Measurements from ENCODE around the gene PIKFYVE.
"Not testable (repeated sequence)": the region's sequence is repeated elsewhere in the genome, so short reads cannot be mapped to it uniquely, and the experiment has no call there.

Gene PIKFYVE, protein sequence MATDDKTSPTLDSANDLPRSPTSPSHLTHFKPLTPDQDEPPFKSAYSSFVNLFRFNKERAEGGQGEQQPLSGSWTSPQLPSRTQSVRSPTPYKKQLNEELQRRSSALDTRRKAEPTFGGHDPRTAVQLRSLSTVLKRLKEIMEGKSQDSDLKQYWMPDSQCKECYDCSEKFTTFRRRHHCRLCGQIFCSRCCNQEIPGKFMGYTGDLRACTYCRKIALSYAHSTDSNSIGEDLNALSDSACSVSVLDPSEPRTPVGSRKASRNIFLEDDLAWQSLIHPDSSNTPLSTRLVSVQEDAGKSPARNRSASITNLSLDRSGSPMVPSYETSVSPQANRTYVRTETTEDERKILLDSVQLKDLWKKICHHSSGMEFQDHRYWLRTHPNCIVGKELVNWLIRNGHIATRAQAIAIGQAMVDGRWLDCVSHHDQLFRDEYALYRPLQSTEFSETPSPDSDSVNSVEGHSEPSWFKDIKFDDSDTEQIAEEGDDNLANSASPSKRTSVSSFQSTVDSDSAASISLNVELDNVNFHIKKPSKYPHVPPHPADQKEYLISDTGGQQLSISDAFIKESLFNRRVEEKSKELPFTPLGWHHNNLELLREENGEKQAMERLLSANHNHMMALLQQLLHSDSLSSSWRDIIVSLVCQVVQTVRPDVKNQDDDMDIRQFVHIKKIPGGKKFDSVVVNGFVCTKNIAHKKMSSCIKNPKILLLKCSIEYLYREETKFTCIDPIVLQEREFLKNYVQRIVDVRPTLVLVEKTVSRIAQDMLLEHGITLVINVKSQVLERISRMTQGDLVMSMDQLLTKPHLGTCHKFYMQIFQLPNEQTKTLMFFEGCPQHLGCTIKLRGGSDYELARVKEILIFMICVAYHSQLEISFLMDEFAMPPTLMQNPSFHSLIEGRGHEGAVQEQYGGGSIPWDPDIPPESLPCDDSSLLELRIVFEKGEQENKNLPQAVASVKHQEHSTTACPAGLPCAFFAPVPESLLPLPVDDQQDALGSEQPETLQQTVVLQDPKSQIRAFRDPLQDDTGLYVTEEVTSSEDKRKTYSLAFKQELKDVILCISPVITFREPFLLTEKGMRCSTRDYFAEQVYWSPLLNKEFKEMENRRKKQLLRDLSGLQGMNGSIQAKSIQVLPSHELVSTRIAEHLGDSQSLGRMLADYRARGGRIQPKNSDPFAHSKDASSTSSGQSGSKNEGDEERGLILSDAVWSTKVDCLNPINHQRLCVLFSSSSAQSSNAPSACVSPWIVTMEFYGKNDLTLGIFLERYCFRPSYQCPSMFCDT (N-terminal part only)

DNA sequence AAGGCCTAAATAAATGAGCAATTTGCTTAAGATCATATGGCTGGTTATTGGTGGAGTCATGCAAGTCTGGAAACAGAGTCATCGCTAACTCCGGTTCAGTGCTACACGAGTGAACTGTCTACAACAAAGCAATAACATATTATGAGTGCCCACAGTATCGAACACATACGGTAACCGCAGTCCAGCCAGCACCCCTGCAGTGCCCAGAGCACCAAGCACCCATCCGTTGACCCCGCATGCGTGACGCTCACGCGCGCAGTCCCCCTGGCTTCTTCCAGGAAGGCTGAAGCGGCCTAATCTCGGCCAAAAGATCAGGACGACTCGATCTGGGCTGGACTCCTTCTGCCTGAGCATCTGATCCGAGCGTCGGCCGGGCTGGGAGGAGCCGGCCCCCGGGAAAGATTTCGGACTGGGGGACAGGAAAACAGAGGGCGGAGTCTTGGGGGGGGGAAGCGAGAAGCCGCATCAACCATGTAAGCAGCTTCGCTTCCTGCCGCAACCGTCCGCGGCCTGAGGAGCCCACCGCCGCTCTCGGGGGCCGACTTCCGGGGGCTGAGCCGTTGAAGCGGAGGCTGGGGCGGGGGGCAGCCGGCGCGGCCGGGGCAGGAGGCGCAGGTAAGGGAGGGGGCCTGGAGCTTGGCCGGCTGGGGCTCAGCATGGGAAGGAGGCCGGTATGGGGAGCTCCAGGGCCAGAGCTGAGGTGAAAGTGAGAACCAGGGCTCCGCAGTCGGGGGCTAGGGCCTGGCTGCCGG is at the start of gene PIKFYVE:
Gene PIKFYVE, plus strand, starts transcription at position 455 of the 752 bp plus-strand sequence. CDS start 5,265 bp downstream, outside the sequence.
- peak within 1 kb of the TSS; percentile 67 for H3K4me3 ChIP-seq (ENCODE audit: insufficient read depth, low read length, poor library complexity, severe bottlenecking)
- no peaks in the 10 kb centered on the region for H3K9me2 ChIP-seq (replicated peaks; ENCODE audit: insufficient read depth, low read length)
- TF ChIP-seq, protein P1, sequence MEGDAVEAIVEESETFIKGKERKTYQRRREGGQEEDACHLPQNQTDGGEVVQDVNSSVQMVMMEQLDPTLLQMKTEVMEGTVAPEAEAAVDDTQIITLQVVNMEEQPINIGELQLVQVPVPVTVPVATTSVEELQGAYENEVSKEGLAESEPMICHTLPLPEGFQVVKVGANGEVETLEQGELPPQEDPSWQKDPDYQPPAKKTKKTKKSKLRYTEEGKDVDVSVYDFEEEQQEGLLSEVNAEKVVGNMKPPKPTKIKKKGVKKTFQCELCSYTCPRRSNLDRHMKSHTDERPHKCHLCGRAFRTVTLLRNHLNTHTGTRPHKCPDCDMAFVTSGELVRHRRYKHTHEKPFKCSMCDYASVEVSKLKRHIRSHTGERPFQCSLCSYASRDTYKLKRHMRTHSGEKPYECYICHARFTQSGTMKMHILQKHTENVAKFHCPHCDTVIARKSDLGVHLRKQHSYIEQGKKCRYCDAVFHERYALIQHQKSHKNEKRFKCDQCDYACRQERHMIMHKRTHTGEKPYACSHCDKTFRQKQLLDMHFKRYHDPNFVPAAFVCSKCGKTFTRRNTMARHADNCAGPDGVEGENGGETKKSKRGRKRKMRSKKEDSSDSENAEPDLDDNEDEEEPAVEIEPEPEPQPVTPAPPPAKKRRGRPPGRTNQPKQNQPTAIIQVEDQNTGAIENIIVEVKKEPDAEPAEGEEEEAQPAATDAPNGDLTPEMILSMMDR (IDR thresholded peaks at IDR 0.05; ENCODE audit: insufficient read depth, low read length, poor library complexity, severe bottlenecking) = no peak
- TF ChIP-seq EZH2phosphoT487 (conservative IDR thresholded peaks at IDR 0.05; ENCODE audit: low read length) = no peak
- no peaks in the 10 kb centered on the region for H3K27me3 ChIP-seq (ENCODE audit: low read length)
- H3F3A ChIP-seq (ENCODE audit: insufficient read depth) = peaks cover 17% of the 10 kb centered on the region
- no peaks in the 10 kb centered on the region for H3K9me3 ChIP-seq (ENCODE audit: insufficient read depth, low read length)
- H4K20me1 ChIP-seq (ENCODE audit: low read depth, low read length) = no peaks in the 10 kb centered on the region
- peak within 1 kb of the TSS; percentile 77 for H3K9ac ChIP-seq (ENCODE audit: low read length)
- H3K4me2 ChIP-seq (ENCODE audit: low read depth, low read length, poor library complexity, severe bottlenecking) = peak within 1 kb of the TSS; percentile 79
- peak within 1 kb of the TSS; percentile 79 for H3K27ac ChIP-seq (ENCODE audit: low read depth, low read length)
- peaks cover 42% of the 10 kb centered on the region for H3K79me2 ChIP-seq (ENCODE audit: insufficient read depth, low read length)
- peak within 1 kb of the TSS; percentile 87 for H2AFZ ChIP-seq (ENCODE audit: low read depth, low read length, severe bottlenecking)
- H3K36me3 ChIP-seq (ENCODE audit: low read length) = no peaks in the 10 kb centered on the region

DNA sequence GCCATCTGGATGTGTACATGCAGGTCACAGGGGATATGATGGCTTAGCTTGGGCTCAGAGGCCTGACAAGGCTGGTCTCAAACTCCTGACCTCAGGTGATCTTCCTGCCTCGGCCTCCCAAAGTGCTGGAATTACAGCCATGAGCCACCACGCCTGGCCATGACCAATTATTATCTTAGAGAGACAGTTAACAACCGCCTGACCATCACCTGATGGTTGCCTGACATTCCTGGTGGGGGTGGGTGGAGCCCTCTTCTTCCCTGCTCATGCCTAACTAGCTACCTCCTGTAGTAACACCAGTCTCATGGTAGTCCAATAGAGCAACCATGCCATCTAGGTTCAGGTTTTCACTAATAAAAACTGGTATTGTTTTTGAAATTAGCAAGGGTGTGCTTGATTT is 44.2 kb upstream of the PIKFYVE start:
- H3K27me3 ChIP-seq (ENCODE audit: low read length); H3K9me3 ChIP-seq (ENCODE audit: insufficient read depth, low read length); H3K9me2 ChIP-seq (replicated peaks; ENCODE audit: insufficient read depth, low read length); H2AFZ ChIP-seq (ENCODE audit: low read depth, low read length, severe bottlenecking); H3K4me2 ChIP-seq (ENCODE audit: low read depth, low read length, poor library complexity, severe bottlenecking); H3K27ac ChIP-seq (ENCODE audit: low read depth, low read length); H3K79me2 ChIP-seq (ENCODE audit: insufficient read depth, low read length); H3K36me3 ChIP-seq (ENCODE audit: low read length); H3K4me3 ChIP-seq (ENCODE audit: insufficient read depth, low read length, poor library complexity, severe bottlenecking); H4K20me1 ChIP-seq (ENCODE audit: low read depth, low read length); H3F3A ChIP-seq (ENCODE audit: insufficient read depth); H3K9ac ChIP-seq (ENCODE audit: low read length): not testable (repeated sequence)

DNA sequence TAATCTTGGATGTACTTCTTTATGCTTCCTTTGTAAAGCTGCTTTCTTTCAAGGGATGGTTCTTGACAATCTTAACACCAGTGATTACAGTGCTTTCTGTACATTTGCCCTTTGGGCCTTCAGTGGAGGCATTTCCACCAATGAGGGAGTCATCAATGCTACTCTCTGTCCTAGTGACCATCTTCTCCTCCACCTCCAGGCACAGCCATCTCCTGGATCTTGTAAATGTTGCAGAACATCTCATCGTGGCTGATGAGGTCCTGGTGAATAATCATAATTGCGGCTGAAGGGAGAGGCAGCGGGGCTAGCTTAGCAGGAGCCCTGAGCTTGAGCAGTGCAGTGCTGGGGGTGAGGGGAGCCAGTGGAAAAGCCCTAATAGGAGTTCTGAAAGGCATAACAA is 43.7 kb upstream of the PIKFYVE start:
- no peak overlapping the region for H3K27ac ChIP-seq (ENCODE audit: low read depth, low read length)
- no peaks in the 10 kb centered on the region for H3K36me3 ChIP-seq (ENCODE audit: low read length)
- no peaks in the 10 kb centered on the region for H3K79me2 ChIP-seq (ENCODE audit: insufficient read depth, low read length)

More for the DNA sequence above, 43.7 kb upstream of the PIKFYVE start:
- no peak overlapping the region for H3K9ac ChIP-seq (ENCODE audit: low read length)
- no peak overlapping the region for H2AFZ ChIP-seq (ENCODE audit: low read depth, low read length, severe bottlenecking)
- no peaks in the 10 kb centered on the region for H3K9me2 ChIP-seq (replicated peaks; ENCODE audit: insufficient read depth, low read length)
- H3K4me2 ChIP-seq (ENCODE audit: low read depth, low read length, poor library complexity, severe bottlenecking) = no peak overlapping the region
- H3K9me3 ChIP-seq (ENCODE audit: insufficient read depth, low read length) = no peaks in the 10 kb centered on the region
- no peaks in the 10 kb centered on the region for H3F3A ChIP-seq (ENCODE audit: insufficient read depth)
- TF ChIP-seq EZH2phosphoT487 (conservative IDR thresholded peaks at IDR 0.05; ENCODE audit: low read length) = no peak
- TF ChIP-seq, protein P1 (IDR thresholded peaks at IDR 0.05; ENCODE audit: insufficient read depth, low read length, poor library complexity, severe bottlenecking) = no peak
- H3K4me3 ChIP-seq (ENCODE audit: insufficient read depth, low read length, poor library complexity, severe bottlenecking) = no peak overlapping the region
- no peaks in the 10 kb centered on the region for H3K27me3 ChIP-seq (ENCODE audit: low read length)
- no peaks in the 10 kb centered on the region for H4K20me1 ChIP-seq (ENCODE audit: low read depth, low read length)
